GM21825 (cell line): ENCODE results near the gene CRACR2B.

ENCODE experiments used
- ATAC-seq: cut with Tn5 transposase; IDR thresholded peaks from one replicate; pipeline ENCODE4 v1.9.1; 2021; ENCODE audit warnings: mild to moderate bottlenecking, moderate library complexity; ENCODE audit not compliant: unreplicated experiment

CRACR2B gene

GRCh38 chr11:864898-865297, 37.2 kb downstream of the CRACR2B start:
- ATAC-seq: no peak

GRCh38 chr11:865462-866430, 38.0 kb downstream of the CRACR2B start:
- ATAC-seq: no peak

- ATAC-seq: no peak
Observed at GRCh38 chr11:866481-866880, 38.8 kb downstream of the CRACR2B start.

- ATAC-seq: no peak
Observed at GRCh38 chr11:867856-868358, 40.2 kb downstream of the CRACR2B start.

GRCh38 chr11:868394-868793, 40.7 kb downstream of the CRACR2B start:
- no peak for ATAC-seq

GRCh38 chr11:868802-869201, 41.1 kb downstream of the CRACR2B start:
- no peak for ATAC-seq

- no peak for ATAC-seq
Observed at GRCh38 chr11:869399-870126, 41.8 kb downstream of the CRACR2B start.

GRCh38 chr11:870127-870413, 42.4 kb downstream of the CRACR2B start:
- ATAC-seq: no peak

- no peak for ATAC-seq
Observed at GRCh38 chr11:870418-870817, 42.7 kb downstream of the CRACR2B start.

- no peak for ATAC-seq
Observed at GRCh38 chr11:871472-871871, 43.8 kb downstream of the CRACR2B start.

- ATAC-seq: no peak
Observed at GRCh38 chr11:872799-873198, 45.1 kb downstream of the CRACR2B start.

GRCh38 chr11:873706-874105, 46.0 kb downstream of the CRACR2B start:
- ATAC-seq: no peak

- no peak for ATAC-seq
Observed at GRCh38 chr11:875203-875602, 47.5 kb downstream of the CRACR2B start.

- ATAC-seq: no peak
Observed at GRCh38 chr11:875769-876301, 48.1 kb downstream of the CRACR2B start.

- no peak for ATAC-seq
Observed at GRCh38 chr11:876545-876944, 48.8 kb downstream of the CRACR2B start.

- ATAC-seq: no peak
Observed at GRCh38 chr11:877565-877964, 49.8 kb downstream of the CRACR2B start.

- ATAC-seq: no peak
Observed at GRCh38 chr11:880447-880846, 52.7 kb downstream of the CRACR2B start.
